HG03159 (cell line): ENCODE results near the gene ANKRD55.
"Not testable (repeated sequence)": the region's sequence is repeated elsewhere in the genome, so short reads cannot be mapped to it uniquely, and the experiment has no call there.

ENCODE experiments used
- ATAC-seq: cut with Tn5 transposase; IDR thresholded peaks from one replicate; pipeline ENCODE4 v1.9.1; 2021; ENCODE audit warnings: mild to moderate bottlenecking, moderate library complexity; ENCODE audit not compliant: unreplicated experiment

ANKRD55 gene

GRCh38 chr5:56085193-56085592 lies 147.9 kb downstream of the ANKRD55 start:
- no peak for ATAC-seq

- no peak for ATAC-seq
Measured at GRCh38 chr5:56083286-56083854, 149.8 kb downstream of the ANKRD55 start.

- peak; percentile 41 for ATAC-seq
Measured at GRCh38 chr5:56081053-56081642, 152.0 kb downstream of the ANKRD55 start.

GRCh38 chr5:56080375-56081052 lies 152.6 kb downstream of the ANKRD55 start:
- peak; percentile 73 for ATAC-seq

GRCh38 chr5:56079157-56079500 lies 154.0 kb downstream of the ANKRD55 start:
- not testable (repeated sequence) for ATAC-seq

GRCh38 chr5:56078278-56079156 lies 154.6 kb downstream of the ANKRD55 start:
- ATAC-seq: no peak

GRCh38 chr5:56077796-56078233 lies 155.3 kb downstream of the ANKRD55 start:
- ATAC-seq: no peak

GRCh38 chr5:56076486-56076885 lies 156.6 kb downstream of the ANKRD55 start:
- no peak for ATAC-seq

- ATAC-seq: no peak
Measured at GRCh38 chr5:56075361-56075760, 157.8 kb downstream of the ANKRD55 start.

- ATAC-seq: no peak
Measured at GRCh38 chr5:56072863-56073766, 160.0 kb downstream of the ANKRD55 start.

GRCh38 chr5:56071470-56071869 lies 161.7 kb downstream of the ANKRD55 start:
- ATAC-seq: no peak

GRCh38 chr5:56070851-56071465 lies 162.2 kb downstream of the ANKRD55 start:
- ATAC-seq: no peak

GRCh38 chr5:56069652-56070226 lies 163.4 kb downstream of the ANKRD55 start:
- no peak for ATAC-seq

- no peak for ATAC-seq
Measured at GRCh38 chr5:56066931-56067450, 166.1 kb downstream of the ANKRD55 start.

- no peak for ATAC-seq
Measured at GRCh38 chr5:56064984-56065383, 168.1 kb downstream of the ANKRD55 start.

GRCh38 chr5:56060276-56061110 lies 172.6 kb downstream of the ANKRD55 start:
- ATAC-seq: no peak

- no peak for ATAC-seq
Measured at GRCh38 chr5:56059854-56060253, 173.3 kb downstream of the ANKRD55 start.

GRCh38 chr5:56056875-56057274 lies 176.3 kb downstream of the ANKRD55 start:
- peak; percentile 76 for ATAC-seq
